Panc1 (cell line): Measurements from ENCODE around the gene AGPAT4. TPM values are rescaled to one million over a fixed set of nuclear protein-coding genes. Genes with fewer than 3 reads are reported as not detected.

Source experiments
- ATAC-seq: fragments of 200-7000 bp; cut with Tn5 transposase; 2 replicates; pipeline ENCODE4 v1.9.1; 2020; ENCODE audit warnings: mild to moderate bottlenecking, moderate library complexity
- BruUV-seq: library from RNA; stranded (reverse); fragments of 400-500 nt; replicated peaks from 2 replicates; lab custom pipeline; 2021; lab: Mats Ljungman, UMichigan
- CTCF ChIA-PET: fragments of 300-600 bp; sonication (Branson Sonifier 250); formaldehyde crosslinking; loops from one replicate; lab custom pipeline; 2022; ENCODE audit warnings: antibody characterized with exemption; lab: Charles Lee
- POLR2A ChIA-PET: fragments of 300-600 bp; sonication (Branson Sonifier 250); formaldehyde crosslinking; loops from one replicate; lab custom pipeline; 2022; ENCODE audit warnings: antibody characterized with exemption; lab: Charles Lee
- DNase-seq: peaks from one replicate; pipeline ENCODE4 v3.0.0-alpha.2; 2010; ENCODE audit warnings: low read depth, low spot score
- H3K27ac ChIP-seq: 2 replicates; pipeline ENCODE4 v1.5.1; 2011; ENCODE audit warnings: mild to moderate bottlenecking, low read length, inconsistent platforms
- H3K27me3 ChIP-seq: fragments of 200-500 bp; sonication (Bioruptor generic); 2 replicates; pipeline ENCODE4 v1.6.0; 2014; ENCODE audit warnings: low read length, inconsistent platforms; ENCODE audit not compliant: control insufficient read depth, insufficient read depth
- H3K36me3 ChIP-seq: fragments of 200-500 bp; sonication (Bioruptor generic); 2 replicates; pipeline ENCODE4 v1.5.1; 2014; ENCODE audit warnings: inconsistent platforms, mild to moderate bottlenecking, low read length, moderate library complexity; ENCODE audit not compliant: control insufficient read depth, insufficient read depth
- H3K4me1 ChIP-seq: 2 replicates; pipeline ENCODE4 v1.5.1; 2011; ENCODE audit warnings: inconsistent platforms, mild to moderate bottlenecking, low read length, moderate library complexity; ENCODE audit not compliant: control insufficient read depth, insufficient read depth
- H3K4me3 ChIP-seq, 2 experiments: 2 replicates each; pipeline ENCODE4 v1.5.1; 2011 to 2012; ENCODE audit warnings: low read depth in 2 of 2, low read length in 2 of 2, mild to moderate bottlenecking in 2 of 2, inconsistent platforms in 1 of 2, moderate library complexity in 1 of 2
- H3K9me3 ChIP-seq: fragments of 200-500 bp; sonication (Bioruptor generic); 2 replicates; pipeline ENCODE4 v1.5.1; 2014; ENCODE audit warnings: low read depth, mild to moderate bottlenecking, inconsistent platforms, low read length, moderate library complexity; ENCODE audit not compliant: control insufficient read depth, insufficient read depth
- POLR2AphosphoS5 ChIP-seq: IDR thresholded peaks from 2 replicates; pipeline ENCODE4 v1.6.1; 2012; ENCODE audit warnings: mild to moderate bottlenecking, low read depth, low read length, moderate library complexity
- TCF7L2 ChIP-seq: IDR thresholded peaks from 2 replicates; pipeline ENCODE4 v1.6.1; 2011; ENCODE audit warnings: mild to moderate bottlenecking, low read depth, low read length, inconsistent platforms
- in situ Hi-C: cut with HindIII; loops from 2 replicates; pipeline ENCODE4 v1.10.0; 2016; ENCODE audit warnings: low sequenced_read_pairs, low pct_unique_long_range_greater_than_20kb
- intact Hi-C: fragments of 100-400 bp; cut with micrococcal nuclease; formaldehyde crosslinking; loops from one replicate; pipeline ENCODE4 v1.10.0; 2022; ENCODE audit not compliant: unreplicated experiment
- total RNA-seq: library from RNA; stranded (reverse); gene quantifications from one replicate; pipeline ENCODE4 v1.2.1, GENCODE V29; 2021; ENCODE audit not compliant: unreplicated experiment
- TF ChIP-seq, protein P1 (sequence below): fragments of 450-650 bp; IDR thresholded peaks from 2 replicates; pipeline ENCODE4 v1.5.1; 2017; ENCODE audit warnings: mild to moderate bottlenecking
- TF ChIP-seq, protein P2 (sequence below), 2 experiments: IDR thresholded peaks; 2 replicates each; pipeline ENCODE4 v1.6.1; 2011 to 2012; ENCODE audit warnings: low read depth in 2 of 2, control low read depth in 1 of 2, low read length in 1 of 2, mild to moderate bottlenecking in 1 of 2, moderate library complexity in 1 of 2; ENCODE audit not compliant: insufficient read depth in 1 of 2

AGPAT4 gene
- total RNA-seq, 1 experiment from 2014 or later: 12.9 TPM

DNA sequence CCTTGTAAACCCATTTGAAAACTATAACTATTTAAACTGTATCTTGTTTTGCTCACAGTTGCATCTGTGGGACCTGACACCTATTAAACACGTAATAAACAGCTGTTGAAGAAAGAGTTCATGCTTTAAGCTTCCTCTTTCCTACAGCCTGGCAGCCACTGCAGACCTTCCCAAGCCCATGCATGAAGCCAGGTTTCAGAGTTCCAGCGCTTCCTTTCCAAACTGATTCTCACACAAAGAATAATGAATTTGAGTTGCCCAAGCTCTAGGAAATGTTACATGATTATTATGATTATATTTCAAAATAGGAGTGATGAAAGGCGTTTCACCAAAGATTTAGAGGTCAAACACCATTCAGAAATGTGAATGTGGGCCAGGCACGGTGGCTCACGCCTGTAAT lies 3.7 kb downstream of the AGPAT4 start:
- in situ Hi-C loops (no loop called here), intact Hi-C loops (loop anchor here (5.0 kb wide), 1 partner anchor 102 kb away; no protein-coding TSS in a partner anchor)
- DNase-seq (no peak), ATAC-seq (no peak)
- Histone ChIP-seq H3K9me3 (no peaks in the 10 kb centered on the region), H3K27ac (no peak overlapping the region), H3K4me3 (no peak overlapping the region), H3K4me1 (peaks cover 24% of the 10 kb centered on the region), H3K27me3 (no peaks in the 10 kb centered on the region), H3K36me3 (peaks cover 4% of the 10 kb centered on the region; the same call in 1 of the 2 replicates)
- no TSS peak for BruUV-seq
- no peak for TF ChIP-seq POLR2AphosphoS5
- TF ChIP-seq, protein P1, sequence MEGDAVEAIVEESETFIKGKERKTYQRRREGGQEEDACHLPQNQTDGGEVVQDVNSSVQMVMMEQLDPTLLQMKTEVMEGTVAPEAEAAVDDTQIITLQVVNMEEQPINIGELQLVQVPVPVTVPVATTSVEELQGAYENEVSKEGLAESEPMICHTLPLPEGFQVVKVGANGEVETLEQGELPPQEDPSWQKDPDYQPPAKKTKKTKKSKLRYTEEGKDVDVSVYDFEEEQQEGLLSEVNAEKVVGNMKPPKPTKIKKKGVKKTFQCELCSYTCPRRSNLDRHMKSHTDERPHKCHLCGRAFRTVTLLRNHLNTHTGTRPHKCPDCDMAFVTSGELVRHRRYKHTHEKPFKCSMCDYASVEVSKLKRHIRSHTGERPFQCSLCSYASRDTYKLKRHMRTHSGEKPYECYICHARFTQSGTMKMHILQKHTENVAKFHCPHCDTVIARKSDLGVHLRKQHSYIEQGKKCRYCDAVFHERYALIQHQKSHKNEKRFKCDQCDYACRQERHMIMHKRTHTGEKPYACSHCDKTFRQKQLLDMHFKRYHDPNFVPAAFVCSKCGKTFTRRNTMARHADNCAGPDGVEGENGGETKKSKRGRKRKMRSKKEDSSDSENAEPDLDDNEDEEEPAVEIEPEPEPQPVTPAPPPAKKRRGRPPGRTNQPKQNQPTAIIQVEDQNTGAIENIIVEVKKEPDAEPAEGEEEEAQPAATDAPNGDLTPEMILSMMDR: no peak
- no peak for TF ChIP-seq TCF7L2
- TF ChIP-seq, protein P2, sequence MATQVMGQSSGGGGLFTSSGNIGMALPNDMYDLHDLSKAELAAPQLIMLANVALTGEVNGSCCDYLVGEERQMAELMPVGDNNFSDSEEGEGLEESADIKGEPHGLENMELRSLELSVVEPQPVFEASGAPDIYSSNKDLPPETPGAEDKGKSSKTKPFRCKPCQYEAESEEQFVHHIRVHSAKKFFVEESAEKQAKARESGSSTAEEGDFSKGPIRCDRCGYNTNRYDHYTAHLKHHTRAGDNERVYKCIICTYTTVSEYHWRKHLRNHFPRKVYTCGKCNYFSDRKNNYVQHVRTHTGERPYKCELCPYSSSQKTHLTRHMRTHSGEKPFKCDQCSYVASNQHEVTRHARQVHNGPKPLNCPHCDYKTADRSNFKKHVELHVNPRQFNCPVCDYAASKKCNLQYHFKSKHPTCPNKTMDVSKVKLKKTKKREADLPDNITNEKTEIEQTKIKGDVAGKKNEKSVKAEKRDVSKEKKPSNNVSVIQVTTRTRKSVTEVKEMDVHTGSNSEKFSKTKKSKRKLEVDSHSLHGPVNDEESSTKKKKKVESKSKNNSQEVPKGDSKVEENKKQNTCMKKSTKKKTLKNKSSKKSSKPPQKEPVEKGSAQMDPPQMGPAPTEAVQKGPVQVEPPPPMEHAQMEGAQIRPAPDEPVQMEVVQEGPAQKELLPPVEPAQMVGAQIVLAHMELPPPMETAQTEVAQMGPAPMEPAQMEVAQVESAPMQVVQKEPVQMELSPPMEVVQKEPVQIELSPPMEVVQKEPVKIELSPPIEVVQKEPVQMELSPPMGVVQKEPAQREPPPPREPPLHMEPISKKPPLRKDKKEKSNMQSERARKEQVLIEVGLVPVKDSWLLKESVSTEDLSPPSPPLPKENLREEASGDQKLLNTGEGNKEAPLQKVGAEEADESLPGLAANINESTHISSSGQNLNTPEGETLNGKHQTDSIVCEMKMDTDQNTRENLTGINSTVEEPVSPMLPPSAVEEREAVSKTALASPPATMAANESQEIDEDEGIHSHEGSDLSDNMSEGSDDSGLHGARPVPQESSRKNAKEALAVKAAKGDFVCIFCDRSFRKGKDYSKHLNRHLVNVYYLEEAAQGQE (IDR thresholded peaks at IDR 0.05; ENCODE audit: insufficient read depth in 1 of 2, low read depth in 2 of 2, low read length in 1 of 2): no peak
- CTCF ChIA-PET: no interaction called here
- POLR2A ChIA-PET: no interaction called here

DNA sequence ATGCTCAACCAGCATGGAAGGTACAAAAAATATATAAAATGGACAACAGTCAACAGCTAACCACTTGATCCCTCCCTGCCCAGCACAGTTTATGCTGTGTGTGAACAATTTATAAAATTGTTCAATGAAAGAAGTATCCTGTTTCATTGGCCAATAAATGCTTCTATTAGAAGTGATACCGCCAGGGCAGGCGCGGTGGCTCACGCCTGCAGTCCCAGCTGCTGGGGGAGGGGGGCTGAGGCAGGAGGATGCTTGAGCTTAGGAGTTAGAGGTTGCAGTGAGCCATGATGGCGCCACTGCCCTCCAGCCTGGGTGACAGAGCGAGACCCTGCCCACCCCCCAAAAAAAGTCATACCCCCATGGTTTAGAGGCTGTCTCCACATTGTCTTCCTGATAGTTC lies 4.6 kb downstream of the AGPAT4 start:
- ChIA-PET CTCF (interaction anchor here (0.6 kb wide), 1 partner anchor 18 kb away, joined by 3 read pairs; no protein-coding TSS in a partner anchor), POLR2A (no interaction called here)
- no peak overlapping the region for H3K4me3 ChIP-seq
- TF ChIP-seq, protein P1: no peak
- intact Hi-C loops (no loop called here), in situ Hi-C loops (no loop called here)
- no TSS peak for BruUV-seq
- H3K27me3 ChIP-seq: no peaks in the 10 kb centered on the region
- ATAC-seq (no peak), DNase-seq (no peak)
- no peaks in the 10 kb centered on the region for H3K9me3 ChIP-seq
- H3K36me3 ChIP-seq: peaks cover 4% of the 10 kb centered on the region; the same call in 1 of the 2 replicates
- peaks cover 19% of the 10 kb centered on the region for H3K4me1 ChIP-seq
- H3K27ac ChIP-seq: no peak overlapping the region
